K562 (cell line): ENCODE results near the gene DLGAP1. TPM values are rescaled to one million over a fixed set of nuclear protein-coding genes. Genes with fewer than 3 reads are reported as not detected.

Experiments used
- CHCHD3 ChIP-seq: fragments of 250-450 bp; sonication (Bioruptor Pico); IDR thresholded peaks from 2 replicates; pipeline ENCODE4 v2.1.2; 2022; ENCODE audit warnings: mild to moderate bottlenecking
- CHD2 ChIP-seq: IDR thresholded peaks from 2 replicates; pipeline ENCODE4 v1.6.1; 2011; ENCODE audit warnings: low read depth, low read length
- DNMT1 ChIP-seq: fragments of 450-650 bp; IDR thresholded peaks from 2 replicates; pipeline ENCODE4 v1.6.1; 2016; ENCODE audit warnings: antibody characterized with exemption, mild to moderate bottlenecking
- E2F6 ChIP-seq, 2 experiments: IDR thresholded peaks; 2 replicates each; pipeline ENCODE4 v1.6.1; 2011; ENCODE audit warnings: borderline replicate concordance in 1 of 2, control low read depth in 1 of 2, low read depth in 1 of 2, low read length in 1 of 2, mild to moderate bottlenecking in 1 of 2, mixed read lengths in 1 of 2, moderate library complexity in 1 of 2; ENCODE audit not compliant: insufficient read depth in 1 of 2, insufficient read length in 1 of 2, poor library complexity in 1 of 2, severe bottlenecking in 1 of 2; ENCODE audit errors: extremely low read depth in 1 of 2
- FOXJ3 ChIP-seq: sonication (generic); formaldehyde crosslinking; IDR thresholded peaks from 2 replicates; pipeline ENCODE4 v1.4.0; 2020; ENCODE audit warnings: mild to moderate bottlenecking, missing genetic modification reagents
- FOXP1 ChIP-seq: sonication (generic); formaldehyde crosslinking; IDR thresholded peaks from 2 replicates; pipeline ENCODE4 v1.8.0; 2022; ENCODE audit warnings: mild to moderate bottlenecking, missing genetic modification reagents
- GTF2E2 ChIP-seq: fragments of 200-800 bp; sonication (Bioruptor generic); IDR thresholded peaks from 2 replicates; pipeline ENCODE4 v1.6.1; 2016; ENCODE audit warnings: missing genetic modification characterization, missing compliant biosample characterization
- HIVEP1 ChIP-seq: fragments of 250-450 bp; sonication (Bioruptor Pico); IDR thresholded peaks from 2 replicates; pipeline ENCODE4 v1.4.0; 2020; ENCODE audit warnings: mild to moderate bottlenecking
- IFI16 ChIP-seq: fragments of 250-450 bp; sonication (Bioruptor Pico); IDR thresholded peaks from 2 replicates; pipeline ENCODE4 v2.1.2; 2022; ENCODE audit warnings: mild to moderate bottlenecking, inconsistent platforms
- JUND ChIP-seq, 2 experiments: IDR thresholded peaks; 2 replicates in 1 of 2; 3 replicates in 1 of 2; pipeline ENCODE4 v1.6.1; 2011; ENCODE audit warnings: borderline replicate concordance in 2 of 2, low read depth in 2 of 2, low read length in 2 of 2, improper control_type of control experiment in 1 of 2, missing biosample characterization in 1 of 2, missing genetic modification characterization in 1 of 2, missing genetic modification reagents in 1 of 2
- MAFF ChIP-seq: IDR thresholded peaks from 2 replicates; pipeline ENCODE4 v1.6.1; 2012; ENCODE audit warnings: low read length, improper control_type of control experiment
- MCM3 ChIP-seq: fragments of 450-650 bp; IDR thresholded peaks from 2 replicates; pipeline ENCODE4 v1.6.1; 2016
- NEUROD1 ChIP-seq: fragments of 150-350 bp; IDR thresholded peaks from 2 replicates; pipeline ENCODE4 v1.6.1; 2014; ENCODE audit warnings: borderline replicate concordance, low read length, low read depth; ENCODE audit not compliant: partially characterized antibody
- RBM25 ChIP-seq: fragments of 200-400 bp; formaldehyde crosslinking; IDR thresholded peaks from 2 replicates; pipeline ENCODE4 v1.6.1; 2018; ENCODE audit warnings: low read length, low read depth, moderate library complexity; ENCODE audit not compliant: severe bottlenecking
- SIRT6 ChIP-seq: IDR thresholded peaks from one replicate; pipeline ENCODE4 v1.6.1; 2012; ENCODE audit warnings: low read depth, mild to moderate bottlenecking, control low read depth, inconsistent platforms, low read length, moderate library complexity
- SMC3 ChIP-seq: conservative IDR thresholded peaks from 2 replicates; pipeline ENCODE4 v1.6.1; 2011; ENCODE audit warnings: low read depth, low read length, improper control_type of control experiment; ENCODE audit not compliant: insufficient read depth
- STAG1 ChIP-seq: sonication (generic); formaldehyde crosslinking; IDR thresholded peaks from 2 replicates; pipeline ENCODE4 v1.5.0; 2020; ENCODE audit warnings: missing genetic modification reagents, borderline replicate concordance
- TAF9B ChIP-seq: fragments of 450-650 bp; IDR thresholded peaks from 2 replicates; pipeline ENCODE4 v1.6.1; 2018; ENCODE audit warnings: mild to moderate bottlenecking; ENCODE audit not compliant: partially characterized antibody
- ZEB2 ChIP-seq: fragments of 450-650 bp; IDR thresholded peaks from 2 replicates; pipeline ENCODE4 v1.6.1; 2016
- ZNF224 ChIP-seq: sonication (generic); formaldehyde crosslinking; IDR thresholded peaks from 2 replicates; pipeline ENCODE4 v1.8.0; 2022; ENCODE audit warnings: mild to moderate bottlenecking, missing genetic modification reagents
- ZNF280A ChIP-seq: fragments of 450-650 bp; IDR thresholded peaks from 2 replicates; pipeline ENCODE4 v1.6.1; 2018; ENCODE audit warnings: mild to moderate bottlenecking, low read depth; ENCODE audit not compliant: partially characterized antibody
- ZNF444 ChIP-seq: fragments of 250-450 bp; sonication (Bioruptor Pico); IDR thresholded peaks from 2 replicates; pipeline ENCODE4 v1.4.0; 2020; ENCODE audit warnings: mild to moderate bottlenecking, moderate library complexity
- ZNF57 ChIP-seq: fragments of 450-650 bp; formaldehyde crosslinking; IDR thresholded peaks from 2 replicates; pipeline ENCODE4 v1.4.0; 2020; ENCODE audit warnings: mild to moderate bottlenecking, moderate library complexity
- polyA plus RNA-seq, 8 experiments: library from polyadenylated mRNA; depleted of rRNA in 4 of 8; stranded (reverse) in 5 of 8; unstranded in 3 of 8; fragments of >200 nt; fragmentation: Nextera tagmentation in 2 of 8; fragmentation: Illumina TruSeq in 1 of 8; extraction: Ambion mirVana in 2 of 8; extraction: Trizol in 1 of 8; gene quantifications; 2 replicates each; pipeline versions ENCODE4 v1.2.1 to v1.2.3, GENCODE V29; 2011 to 2014; ENCODE audit warnings: inconsistent platforms in 1 of 8, missing spikeins in 1 of 8
- total RNA-seq, 7 experiments: library from RNA; depleted of rRNA in 6 of 7; stranded (reverse); fragments of >200 nt in 6 of 7; fragmentation: Illumina TruSeq in 2 of 7; extraction: Trizol in 2 of 7; gene quantifications; 2 replicates each; pipeline versions ENCODE4 v1.2.1 to v1.2.3, GENCODE V29; 2011 to 2021; ENCODE audit warnings: low replicate concordance in 1 of 7
- TF ChIP-seq, protein P1 (sequence below): IDR thresholded peaks from 2 replicates; pipeline ENCODE4 v1.6.1; 2011; ENCODE audit warnings: borderline replicate concordance, low read depth, mild to moderate bottlenecking, moderate library complexity, low read length; ENCODE audit not compliant: insufficient read depth, poor library complexity, severe bottlenecking

The DLGAP1 gene
- total and polyA plus RNA-seq, 9 of the 15 experiments (the other 6 are each of a cell fraction or from before 2014, with no cell fraction given) = 0.04 to 0.22 (median 0.08) TPM

DNA sequence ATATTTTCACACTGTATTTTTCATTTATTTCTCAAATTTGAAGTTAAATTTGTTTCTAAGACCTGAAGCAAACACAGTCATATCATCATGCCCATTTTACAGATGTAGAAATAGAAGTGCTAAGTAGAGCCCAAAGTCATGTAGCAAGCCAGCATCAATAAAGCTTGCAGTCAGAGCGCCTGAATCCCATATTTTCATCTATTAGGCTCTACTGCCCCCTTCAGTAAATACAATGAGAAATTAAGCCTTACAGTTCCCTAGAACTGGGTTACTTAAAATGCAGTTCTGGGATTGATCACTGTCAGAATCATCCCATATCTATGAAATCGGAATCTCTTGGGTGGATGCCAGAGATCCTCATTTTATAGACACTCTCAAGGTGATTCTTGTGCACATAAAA, 585.3 kb downstream of the DLGAP1 start (continued):
- TF ChIP-seq MCM3 = no peak
- TF ChIP-seq CHCHD3 (CRISPR knock-in tag) = no peak
- TF ChIP-seq ZNF224 (CRISPR knock-in tag) = no peak
- no peak for TF ChIP-seq DNMT1
- no peak for TF ChIP-seq IFI16 (CRISPR knock-in tag)
- no peak for TF ChIP-seq SIRT6
- no peak for TF ChIP-seq TAF9B
- TF ChIP-seq HIVEP1 = no peak
- no peak for TF ChIP-seq GTF2E2
- no peak for TF ChIP-seq CHD2
- TF ChIP-seq SMC3 = peak; percentile 52
- TF ChIP-seq ZNF444 (CRISPR knock-in tag) = no peak
- no peak for TF ChIP-seq ZNF57
- TF ChIP-seq JUND (IDR thresholded peaks at IDR 0.05; ENCODE audit: borderline replicate concordance, low read depth, low read length) = no peak
- no peak for TF ChIP-seq JUND (tag; IDR thresholded peaks at IDR 0.05; ENCODE audit: borderline replicate concordance, low read depth, low read length)
- TF ChIP-seq ZNF280A = no peak
- TF ChIP-seq FOXJ3 (CRISPR knock-in tag) = no peak
- TF ChIP-seq ZEB2 = no peak
- no peak for TF ChIP-seq FOXP1 (CRISPR knock-in tag)
- peak; percentile 26 for TF ChIP-seq RBM25
- TF ChIP-seq NEUROD1 = no peak
- TF ChIP-seq, protein P1, sequence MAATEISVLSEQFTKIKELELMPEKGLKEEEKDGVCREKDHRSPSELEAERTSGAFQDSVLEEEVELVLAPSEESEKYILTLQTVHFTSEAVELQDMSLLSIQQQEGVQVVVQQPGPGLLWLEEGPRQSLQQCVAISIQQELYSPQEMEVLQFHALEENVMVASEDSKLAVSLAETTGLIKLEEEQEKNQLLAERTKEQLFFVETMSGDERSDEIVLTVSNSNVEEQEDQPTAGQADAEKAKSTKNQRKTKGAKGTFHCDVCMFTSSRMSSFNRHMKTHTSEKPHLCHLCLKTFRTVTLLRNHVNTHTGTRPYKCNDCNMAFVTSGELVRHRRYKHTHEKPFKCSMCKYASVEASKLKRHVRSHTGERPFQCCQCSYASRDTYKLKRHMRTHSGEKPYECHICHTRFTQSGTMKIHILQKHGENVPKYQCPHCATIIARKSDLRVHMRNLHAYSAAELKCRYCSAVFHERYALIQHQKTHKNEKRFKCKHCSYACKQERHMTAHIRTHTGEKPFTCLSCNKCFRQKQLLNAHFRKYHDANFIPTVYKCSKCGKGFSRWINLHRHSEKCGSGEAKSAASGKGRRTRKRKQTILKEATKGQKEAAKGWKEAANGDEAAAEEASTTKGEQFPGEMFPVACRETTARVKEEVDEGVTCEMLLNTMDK = no peak
- no peak for TF ChIP-seq E2F6 (IDR thresholded peaks at IDR 0.05; ENCODE audit: borderline replicate concordance in 1 of 2, extremely low read depth in 1 of 2, insufficient read depth in 1 of 2, insufficient read length in 1 of 2, low read depth in 1 of 2, low read length in 1 of 2, poor library complexity in 1 of 2, severe bottlenecking in 1 of 2)
- no peak for TF ChIP-seq MAFF
- peak; percentile 24; the same call in 1 of the 2 replicates for TF ChIP-seq STAG1
